GM19328 (cell line): ENCODE measurements around the gene ACSF3.

ENCODE experiments used
- ATAC-seq: cut with Tn5 transposase; IDR thresholded peaks from one replicate; pipeline ENCODE4 v1.9.1; 2021; ENCODE audit warnings: mild to moderate bottlenecking, moderate library complexity; ENCODE audit not compliant: unreplicated experiment

ACSF3 gene

DNA sequence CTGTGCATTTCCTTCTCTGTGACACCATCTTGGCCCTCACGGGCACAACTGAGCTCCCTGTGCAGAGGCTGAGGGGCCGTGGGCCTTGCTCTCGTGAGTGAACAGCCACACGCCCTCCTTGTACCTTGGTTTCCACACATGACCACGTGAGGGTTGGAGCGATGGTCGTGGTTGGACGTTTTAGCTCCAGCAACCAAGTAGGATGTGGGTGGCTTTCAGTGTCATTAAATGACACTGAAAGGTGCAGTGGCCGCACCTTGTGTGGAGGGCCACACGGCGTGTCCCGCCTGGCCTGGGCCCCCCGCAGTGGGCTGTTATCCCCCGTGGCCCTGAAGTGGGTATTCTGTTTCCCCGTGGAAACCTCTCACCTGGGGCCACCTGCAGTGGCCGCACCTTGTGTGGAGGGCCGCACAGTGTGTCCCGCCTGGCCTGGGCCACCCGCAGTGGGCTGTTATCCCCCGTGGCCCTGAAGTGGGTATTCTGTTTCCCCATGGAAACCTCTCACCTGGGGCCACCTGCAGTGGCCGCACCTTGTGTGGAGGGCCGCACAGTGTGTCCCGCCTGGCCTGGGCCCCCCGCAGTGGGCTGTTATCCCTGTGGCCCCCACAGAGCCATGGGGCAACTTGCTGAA lies 28.2 kb downstream of the ACSF3 start:
- ATAC-seq: no peak

DNA sequence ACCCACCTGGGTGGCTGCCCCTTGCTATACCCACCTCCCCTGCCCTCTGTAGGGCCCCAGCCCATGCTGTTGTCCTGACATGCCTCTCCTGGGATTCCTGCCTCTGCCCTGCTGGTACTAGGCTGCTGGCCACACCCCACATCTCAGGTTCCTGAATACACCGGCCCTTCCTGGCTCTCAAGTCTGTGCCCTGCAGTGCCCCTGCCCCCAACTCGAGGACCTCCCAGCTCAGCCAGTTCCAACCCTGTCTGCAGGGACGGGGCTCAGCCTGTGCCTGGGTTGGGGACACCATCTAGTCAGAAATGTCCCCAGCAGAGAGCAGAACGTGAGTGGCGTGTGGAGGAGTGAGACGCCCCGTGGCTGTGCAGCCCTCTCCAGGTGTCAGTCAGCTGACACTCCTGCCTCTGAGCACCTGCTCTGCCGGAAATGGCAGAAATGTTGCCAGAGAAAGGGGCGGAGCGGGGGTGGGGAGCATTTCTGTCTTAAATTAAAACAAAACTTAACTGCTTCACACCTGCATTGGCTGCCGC lies 28.7 kb downstream of the ACSF3 start:
- ATAC-seq: no peak

DNA sequence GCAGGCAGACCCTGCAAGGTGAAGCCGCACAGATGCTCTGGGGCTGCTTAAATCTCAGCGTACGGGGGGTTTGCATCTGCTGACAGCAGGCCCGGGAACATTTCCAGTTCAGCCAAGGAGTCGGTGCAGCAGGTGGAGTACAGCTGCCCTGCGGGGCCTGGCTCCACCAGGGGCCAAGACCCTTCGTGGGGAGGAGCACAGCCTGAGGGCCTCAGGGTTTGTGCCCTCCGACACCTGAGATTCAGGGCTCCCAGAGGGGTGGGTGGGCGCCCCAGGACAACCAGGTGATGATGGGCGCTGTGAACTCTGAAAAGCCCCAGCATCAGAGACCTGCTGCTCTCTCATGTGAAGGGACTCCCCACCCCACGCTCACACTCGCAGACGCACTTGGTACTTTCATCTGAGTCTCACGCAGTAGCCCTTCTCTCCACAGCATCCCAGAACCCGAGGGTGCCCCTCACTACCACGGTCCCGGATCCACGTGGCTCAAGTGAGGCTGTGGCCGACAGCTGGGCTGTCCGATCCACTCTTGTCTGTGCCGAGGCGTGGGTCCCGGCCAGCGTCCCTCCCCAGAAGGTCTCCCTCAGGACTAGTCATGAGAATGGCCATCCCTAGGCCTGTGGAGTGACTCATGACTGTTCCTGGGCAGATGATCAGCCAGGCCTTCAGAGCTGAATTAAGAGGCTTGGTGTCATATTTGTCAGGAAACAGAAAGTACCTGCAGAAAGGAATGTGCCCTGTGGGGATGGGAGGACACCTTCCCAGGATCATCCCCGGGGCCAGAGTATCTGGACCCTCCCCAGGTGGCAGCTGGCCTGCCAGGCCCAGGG lies 29.6 kb downstream of the ACSF3 start:
- ATAC-seq: no peak

DNA sequence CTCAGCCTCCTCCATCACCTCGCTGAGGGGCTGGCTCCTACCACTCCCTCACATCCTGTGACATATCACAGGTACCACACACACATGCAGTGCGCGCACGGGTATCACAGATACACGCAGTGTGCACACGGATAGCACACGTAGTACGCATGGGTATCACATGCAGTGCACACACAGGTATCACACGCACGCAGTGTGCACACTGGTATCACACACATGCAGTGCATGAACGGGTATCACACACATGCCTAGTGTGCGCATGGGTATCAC lies 30.1 kb downstream of the ACSF3 start:
- ATAC-seq: no peak

DNA sequence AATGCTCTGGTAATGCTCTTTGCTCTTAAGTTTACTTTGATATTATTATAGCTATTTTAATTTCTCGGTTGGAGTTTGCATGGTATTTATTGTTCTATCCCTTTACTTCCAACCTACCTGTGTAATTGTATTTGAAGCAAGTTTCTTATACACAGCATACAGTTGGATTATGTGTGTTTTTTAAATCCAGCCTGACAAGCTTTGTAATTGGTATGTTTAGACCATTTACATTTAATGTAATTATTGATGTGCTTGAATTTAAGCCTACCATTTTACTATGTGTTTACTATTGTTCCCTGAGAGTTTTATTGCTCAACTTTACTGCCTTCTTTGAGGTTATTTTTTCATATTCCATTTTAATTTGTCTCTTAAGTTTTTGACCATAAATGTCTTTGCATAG lies 35.7 kb downstream of the ACSF3 start:
- no peak for ATAC-seq

DNA sequence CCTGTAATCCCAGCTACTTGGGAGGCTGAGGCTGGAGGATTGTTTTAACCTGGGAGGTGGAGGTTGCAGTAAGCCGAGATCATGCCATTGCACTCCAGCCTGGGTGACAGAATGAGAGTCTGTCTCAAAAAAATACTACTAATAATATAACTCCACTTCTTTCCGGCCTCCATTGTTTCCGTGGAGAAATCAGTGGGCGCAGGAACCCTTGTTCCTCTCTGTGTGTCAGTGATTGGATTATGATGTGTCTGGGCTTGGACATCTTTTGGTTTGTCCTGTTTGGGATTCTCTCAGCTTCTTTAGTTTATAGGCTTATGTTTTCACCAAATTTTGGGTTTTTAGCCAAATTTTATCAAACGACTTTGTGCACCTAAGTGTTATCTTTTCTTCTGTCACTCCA lies 36.8 kb downstream of the ACSF3 start:
- ATAC-seq: no peak

DNA sequence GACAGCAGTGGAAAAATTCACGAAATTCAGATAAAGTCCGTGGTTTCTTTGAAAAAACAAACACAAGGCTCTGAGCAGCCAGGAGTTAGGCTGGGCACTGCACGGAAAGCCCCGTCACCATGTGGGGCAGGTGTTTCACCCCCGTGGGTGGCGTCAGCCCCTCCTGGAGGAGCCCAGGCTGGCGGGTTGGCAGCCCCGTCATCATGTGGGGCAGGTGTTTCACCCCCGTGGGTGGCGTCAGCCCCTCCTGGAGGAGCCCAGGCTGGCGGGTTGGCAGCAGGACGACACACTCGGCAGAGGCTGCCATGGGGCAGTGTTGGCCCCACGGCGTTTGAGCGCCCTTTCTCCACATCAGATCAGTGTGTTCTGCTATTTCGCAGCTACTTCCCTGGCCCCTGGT lies 38.1 kb downstream of the ACSF3 start:
- ATAC-seq: no peak

DNA sequence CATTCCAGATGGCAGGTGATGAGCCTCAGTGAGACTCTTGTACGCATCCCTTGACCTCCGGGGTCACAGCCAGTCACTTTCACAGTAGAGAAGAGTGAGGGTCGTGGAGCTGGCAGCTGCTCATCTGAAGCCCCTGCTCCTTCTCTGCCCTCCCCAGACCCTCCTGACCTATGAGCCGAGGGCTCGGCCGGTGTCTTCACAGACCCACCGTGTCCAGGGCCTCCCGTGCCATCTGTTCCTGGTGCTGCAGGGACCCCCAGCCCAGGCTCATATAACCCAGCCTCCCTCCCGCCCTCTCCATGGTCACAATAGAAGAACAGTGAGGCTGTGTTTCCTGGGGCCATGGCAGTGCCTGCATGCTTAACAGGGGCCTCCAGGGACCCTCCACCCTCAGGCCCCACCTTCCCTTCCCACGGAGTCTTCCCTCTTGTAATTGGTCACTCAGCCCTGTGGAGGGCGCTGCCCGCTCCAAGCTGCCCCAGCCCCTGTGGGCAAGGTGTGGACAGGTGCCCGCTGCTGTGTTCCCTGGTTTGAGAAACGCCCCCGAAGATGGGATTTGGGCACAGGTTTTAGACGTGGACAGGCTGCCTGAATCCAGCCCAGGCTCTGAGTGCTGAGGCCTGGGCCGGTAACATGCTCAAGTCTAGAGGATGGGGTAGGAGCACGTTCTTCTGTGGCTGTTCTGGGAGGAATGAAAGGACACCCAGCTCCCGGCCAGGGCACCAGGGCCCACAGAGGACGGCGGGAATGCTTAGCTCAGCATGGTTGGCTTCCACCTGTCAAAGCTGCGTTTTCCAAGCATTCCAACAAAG lies 38.7 kb downstream of the ACSF3 start:
- ATAC-seq: no peak

DNA sequence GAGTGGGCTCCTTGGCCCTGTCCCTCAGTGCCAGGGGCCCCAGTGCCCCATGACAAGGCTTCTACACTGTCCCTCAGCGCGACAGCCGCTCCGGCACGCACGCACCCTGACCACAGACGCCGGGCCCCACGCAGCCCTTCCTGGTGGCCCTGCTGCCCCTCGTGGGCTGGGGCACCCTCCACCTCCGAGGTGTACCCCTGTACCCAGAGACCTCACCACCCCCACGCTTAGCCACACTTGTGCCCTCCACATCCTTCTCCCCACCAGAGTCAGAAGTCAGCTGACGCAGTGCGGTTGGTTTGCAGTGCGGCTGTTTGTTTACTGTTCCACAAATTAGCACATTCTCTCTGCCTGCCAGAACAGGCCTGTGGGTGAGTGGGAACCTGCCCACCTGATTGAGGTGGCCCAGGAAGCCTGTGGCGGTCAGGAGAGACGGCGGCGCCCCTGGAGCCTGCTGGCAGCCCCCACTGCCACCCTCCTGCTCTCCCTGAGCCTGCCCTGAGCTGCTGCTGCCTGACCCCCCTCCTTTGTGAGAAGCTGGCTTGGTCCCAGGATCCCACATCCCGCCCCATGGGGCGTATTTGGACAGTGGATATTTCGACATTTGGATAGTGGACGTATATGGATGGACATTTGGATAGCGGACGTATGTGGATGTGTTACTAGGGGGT lies 39.9 kb downstream of the ACSF3 start:
- no peak for ATAC-seq

DNA sequence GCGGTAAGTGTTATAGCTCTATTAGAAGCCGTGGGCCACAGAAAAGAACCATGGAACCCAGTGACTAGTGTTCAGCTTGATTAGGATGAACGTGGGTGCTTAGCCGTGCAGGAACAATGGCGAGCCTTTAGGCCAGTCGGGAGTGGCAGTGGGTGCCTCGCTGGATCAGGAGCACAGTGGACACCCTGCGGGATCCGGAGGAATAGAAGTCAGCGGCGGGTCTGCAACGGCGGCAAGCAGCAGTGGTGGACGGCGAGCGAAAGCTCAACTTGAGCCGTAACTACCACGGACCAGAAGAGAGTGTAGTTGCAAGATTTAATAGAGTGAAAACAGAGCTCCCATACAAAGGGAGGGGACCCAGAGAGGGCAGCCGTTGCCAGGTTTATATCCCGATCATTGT lies 40.6 kb downstream of the ACSF3 start:
- no peak for ATAC-seq

DNA sequence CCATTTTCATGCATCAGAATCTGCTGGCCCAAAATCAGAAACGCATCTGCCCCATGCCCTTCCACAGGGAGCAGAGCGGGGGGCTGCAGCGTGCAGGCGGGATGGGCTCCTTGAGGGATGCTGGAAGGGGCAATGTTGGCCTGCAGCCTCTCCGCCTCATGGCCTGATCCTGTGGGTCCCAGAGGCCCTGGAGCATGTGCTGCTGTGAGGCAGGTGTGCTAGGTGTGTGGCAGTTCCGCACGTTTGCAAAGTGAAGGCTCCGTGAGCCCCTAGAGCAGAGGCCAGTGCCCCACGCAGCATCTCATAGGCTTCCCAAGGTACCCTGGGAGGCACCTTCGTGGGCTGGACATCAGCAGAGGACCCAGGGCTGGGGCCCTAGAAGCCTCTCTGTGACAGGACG lies 41.5 kb downstream of the ACSF3 start:
- ATAC-seq: no peak

DNA sequence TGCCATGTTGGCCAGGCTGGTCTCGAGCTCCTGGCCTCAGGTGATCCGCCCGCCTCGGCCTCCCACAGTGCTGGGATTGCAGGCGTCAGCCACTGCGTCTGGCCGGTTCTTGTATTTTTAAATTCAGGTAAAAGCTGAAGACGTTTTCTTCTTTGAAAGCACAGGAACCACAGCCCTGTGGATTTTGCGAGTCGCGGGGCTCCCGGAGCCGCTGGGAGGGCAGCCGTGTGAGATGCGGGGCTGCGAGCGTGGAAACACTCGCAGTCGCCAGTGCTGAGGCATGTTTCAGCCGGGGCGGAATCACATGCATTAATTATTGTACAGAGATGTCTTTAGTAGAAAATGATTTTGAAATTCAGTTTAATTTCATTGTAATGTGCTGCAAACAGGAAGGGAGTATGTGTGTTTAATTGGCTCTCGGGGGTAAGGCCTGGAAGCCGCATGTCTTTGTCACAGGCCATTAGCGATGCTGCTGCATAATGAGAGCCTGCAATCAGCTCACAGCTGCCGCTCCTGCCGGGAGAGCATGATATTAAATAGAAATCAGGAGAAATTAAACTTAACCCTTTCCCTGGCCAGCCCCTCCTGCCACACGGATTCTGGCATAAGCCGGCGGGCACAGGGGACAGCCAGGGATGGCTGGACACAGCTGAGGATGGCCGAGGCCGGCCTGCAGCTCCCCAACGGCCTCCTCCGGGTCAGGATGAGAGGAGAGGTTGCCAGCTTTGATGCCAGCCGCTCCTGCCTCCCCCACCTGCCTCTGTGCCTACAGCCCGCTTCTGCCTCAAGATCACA lies 42.5 kb downstream of the ACSF3 start:
- ATAC-seq: no peak

DNA sequence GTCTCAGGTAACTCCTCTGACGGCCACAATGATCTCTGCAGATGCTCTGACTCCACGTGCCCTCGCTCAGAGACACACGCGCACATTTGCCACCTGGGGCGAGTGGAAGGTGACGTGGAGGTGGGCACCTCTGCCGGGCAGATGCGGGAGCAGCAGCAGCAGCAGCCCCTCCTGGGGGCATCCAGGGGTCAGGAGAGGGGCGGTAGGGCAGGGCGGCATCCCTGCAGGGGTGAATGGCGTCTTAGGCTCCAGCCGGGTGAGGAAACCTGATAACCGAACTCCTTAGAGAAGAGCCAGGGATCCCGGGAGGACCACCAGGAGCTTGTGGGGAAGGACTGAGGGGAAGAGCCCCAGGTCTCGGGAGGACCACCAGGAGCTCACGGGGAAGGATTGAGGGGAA lies 43.3 kb downstream of the ACSF3 start:
- no peak for ATAC-seq

DNA sequence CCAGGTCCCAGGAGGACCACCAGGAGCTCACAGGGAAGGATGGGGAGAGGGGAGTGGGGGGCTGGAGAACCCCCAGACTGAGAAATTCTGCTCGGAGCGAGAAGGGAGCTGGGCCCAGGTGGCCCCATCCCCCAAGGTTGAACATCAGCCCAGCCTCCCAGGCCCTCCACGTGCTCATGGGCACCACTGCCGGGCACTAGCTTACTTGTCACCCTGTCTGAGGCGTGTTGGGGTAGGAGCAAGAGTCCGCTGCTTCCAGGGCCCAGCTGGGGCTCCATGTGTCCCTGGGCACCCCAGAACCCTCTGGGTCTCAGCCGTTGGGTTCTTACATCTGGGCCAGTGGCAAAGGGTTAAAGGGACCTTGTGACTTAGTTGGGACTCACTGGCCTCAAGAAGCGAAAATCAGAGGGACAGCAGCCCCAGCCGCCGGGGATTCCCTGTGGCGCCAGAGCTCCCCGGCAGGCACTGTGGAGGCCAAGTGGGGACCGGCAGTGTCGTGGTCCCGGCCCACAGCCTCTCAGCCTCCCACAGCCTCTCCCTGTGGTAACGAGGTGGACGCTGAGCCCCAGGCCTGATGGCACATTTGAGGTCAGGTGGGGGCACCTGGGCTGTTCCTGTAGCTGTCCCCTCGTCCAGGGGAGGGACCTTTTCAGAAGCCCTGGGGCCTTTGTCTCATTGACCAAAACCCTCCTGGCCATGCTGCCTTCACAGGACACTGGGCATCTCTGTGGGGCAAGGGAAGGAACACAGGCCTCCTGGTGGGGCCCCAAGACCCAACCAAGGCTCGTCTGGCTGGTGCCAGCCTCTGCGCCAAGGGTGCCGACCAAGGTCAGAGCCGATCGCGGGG lies 44.2 kb downstream of the ACSF3 start:
- no peak for ATAC-seq

DNA sequence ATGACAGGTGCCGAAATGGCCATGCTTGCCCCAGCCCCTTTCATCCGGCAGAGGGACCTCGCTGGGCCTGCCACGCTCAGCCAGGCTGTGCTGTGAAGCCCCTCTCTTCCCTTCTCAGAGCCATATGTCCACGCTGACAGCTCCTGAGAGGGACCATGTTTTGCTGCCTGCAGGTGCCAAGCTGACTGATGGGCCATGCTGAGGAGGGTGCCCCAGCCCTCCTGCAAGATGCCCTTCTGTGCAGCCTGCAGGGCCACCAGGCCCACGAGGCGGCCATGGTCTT lies 44.8 kb downstream of the ACSF3 start:
- ATAC-seq: no peak

DNA sequence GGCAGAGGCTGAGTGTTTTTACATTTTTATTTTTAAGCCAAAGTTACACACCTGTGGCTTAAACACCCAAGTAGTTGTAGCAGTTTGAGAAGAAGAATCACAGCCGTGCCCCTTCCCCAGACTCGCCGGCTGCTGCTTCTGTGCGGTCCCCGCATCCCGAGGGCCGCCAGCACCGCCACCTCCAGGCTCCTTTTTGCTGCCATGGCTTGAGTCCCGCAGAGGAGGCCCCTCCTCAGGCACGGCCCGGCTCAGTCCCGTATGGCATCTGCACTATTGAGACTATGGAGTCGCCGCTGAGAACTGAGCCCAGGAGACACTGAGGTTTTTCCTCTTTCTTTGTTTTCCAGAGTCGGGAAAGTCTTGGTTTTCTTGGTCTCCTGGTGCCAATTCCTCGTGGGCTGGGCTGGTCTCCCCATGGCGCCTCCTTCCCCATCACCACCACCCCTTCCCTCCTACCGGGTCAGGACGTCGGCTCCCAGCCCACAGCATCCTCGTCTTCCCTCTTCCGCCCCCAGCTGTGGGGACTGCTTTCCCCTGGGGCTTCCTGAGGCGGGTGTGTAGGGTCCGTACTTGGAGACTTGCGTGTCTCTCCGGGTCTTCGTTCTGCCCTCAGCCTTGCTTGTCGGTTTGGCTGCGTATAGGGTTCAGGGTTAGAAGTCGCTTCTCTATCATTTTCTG lies 45.3 kb downstream of the ACSF3 start:
- ATAC-seq: no peak

DNA sequence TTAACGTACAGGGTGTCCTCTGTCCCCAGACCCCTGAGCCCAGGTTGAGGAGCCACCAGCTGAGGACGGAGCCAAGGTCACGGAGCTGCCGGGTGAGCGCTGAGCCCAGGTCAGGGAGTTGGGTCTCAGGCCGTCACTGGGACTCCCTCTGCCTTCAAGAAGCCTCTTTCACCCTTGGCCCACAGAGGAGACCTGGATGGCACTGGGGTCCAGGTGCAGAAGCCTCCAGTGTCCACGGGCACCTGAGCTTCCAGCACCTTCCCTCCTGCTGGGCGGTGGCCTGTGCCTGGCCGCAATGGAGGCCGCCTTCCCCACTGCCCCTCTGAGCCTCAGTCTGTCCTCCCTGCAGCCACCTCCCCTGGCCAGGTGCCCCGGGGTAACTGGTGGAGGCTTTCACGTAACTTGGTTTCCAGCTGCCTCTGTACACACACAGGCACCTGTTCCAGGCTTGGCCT lies 46.3 kb downstream of the ACSF3 start:
- ATAC-seq: no peak

DNA sequence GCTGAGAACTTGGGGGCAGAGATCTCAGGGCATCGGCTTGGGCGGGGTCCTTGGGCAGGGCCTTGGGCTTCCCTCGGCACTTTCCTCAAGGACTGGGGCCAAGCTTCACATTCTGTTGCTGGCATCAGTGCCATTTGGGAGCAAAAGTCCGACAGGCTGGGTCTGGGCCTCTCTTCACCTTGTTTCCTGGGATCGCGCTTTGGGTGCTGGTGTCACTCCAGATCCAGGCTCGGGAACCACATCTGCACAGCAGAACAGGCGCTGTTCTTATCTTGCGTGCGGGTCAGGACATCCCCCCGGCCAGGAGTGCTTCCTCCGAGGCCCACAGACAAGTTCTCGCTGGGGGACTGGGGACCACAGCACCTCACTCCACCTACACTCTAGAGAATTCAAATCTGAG lies 46.7 kb downstream of the ACSF3 start:
- no peak for ATAC-seq
